Peyer's patch (tissue), 4 donors: Measurements from ENCODE around the gene ANKRD11.

Source experiments
- CTCF ChIP-seq, 6 experiments: fragments of 450-650 bp in 4 of 6; fragments of 200-600 bp in 2 of 6; sonication (generic) in 1 of 6; IDR thresholded peaks; one replicate each; pipeline ENCODE4 v1.5.1; 2017 to 2019; ENCODE audit warnings: antibody characterized with exemption in 6 of 6, mild to moderate bottlenecking in 3 of 6, moderate library complexity in 1 of 6
- POLR2A ChIP-seq, 2 donors: fragments of 450-650 bp; IDR thresholded peaks; one replicate each; pipeline ENCODE4 v1.5.1; 2017; ENCODE audit warnings: antibody characterized with exemption in 2 of 2, mild to moderate bottlenecking in 2 of 2, moderate library complexity in 2 of 2

GRCh38 chr16:89341279-89341678 is 149.1 kb downstream of the ANKRD11 start:
- no peak for TF ChIP-seq CTCF (IDR thresholded peaks at IDR 0.05)
- no peak for TF ChIP-seq POLR2A (IDR thresholded peaks at IDR 0.05)
